ENCODE measurements around the gene ECE1. TPM values are rescaled to one million over a fixed set of nuclear protein-coding genes. Genes with fewer than 3 reads are reported as not detected.

ECE1 gene
- total and polyA plus RNA-seq, 10 of the 15 experiments (the other 5 are each of a cell fraction or from before 2014, with no cell fraction given) = 0.97 to 81.0 (median 37.0) TPM

GRCh38 chr1:21296509-21297354, 6.5 kb upstream of the ECE1 start:
- RAD21 ChIA-PET (ENCODE audit: unreplicated experiment) = interaction anchor here (1.0 to 5.5 kb wide), 3 partner anchors 27 to 33 kb away, joined by 3 to 97 read pairs (median 8); no protein-coding TSS in a partner anchor
- H3K36me3 ChIP-seq (ENCODE audit: control insufficient read depth in 2 of 2, insufficient read depth in 2 of 2, low read length in 1 of 2) = peaks cover 0 to 13% of the 10 kb centered on the region in 2 experiments; a peak in 2 of 4 replicates
- intact Hi-C loops (cut with micrococcal nuclease; ENCODE audit: unreplicated experiment) (no loop called here), in situ Hi-C loops (cut with MboI) (no loop called here)
- no peaks in the 10 kb centered on the region for H3K27me3 ChIP-seq (replicated peaks in 1 of 2; ENCODE audit: control insufficient read depth in 2 of 2, insufficient read depth in 2 of 2, low read length in 1 of 2)
- H3K79me2 ChIP-seq (ENCODE audit: control insufficient read depth, insufficient read depth, low read length) = no peaks in the 10 kb centered on the region
- no peaks in the 10 kb centered on the region for H4K20me1 ChIP-seq (ENCODE audit: control insufficient read depth, insufficient read depth)
- no peak overlapping the region for H2AFZ ChIP-seq (ENCODE audit: control insufficient read depth, low read depth, low read length)
- peaks cover 43% of the 10 kb centered on the region for H3K4me1 ChIP-seq (ENCODE audit: control insufficient read depth, insufficient read depth, low read length)
- H3K4me3 ChIP-seq = no peak overlapping the region
- FAIRE-seq (no peak), DNase-seq (ENCODE audit: low read depth, low spot score) (no peak), ATAC-seq (no peak)
- SMC1A ChIA-PET (ENCODE audit: uncharacterized antibody, unreplicated experiment) = interaction anchor here (0.6 to 7.7 kb wide), 3 partner anchors 22 to 38 kb away, joined by 3 to 123 read pairs (median 119); no protein-coding TSS in a partner anchor
- WGBS (ENCODE audit: insufficient coverage, insufficient replicate concordance, low lambda C conversion rate, missing lambda C conversion rate) = 67% methylated on average over 7 of the region's 7 CpGs
- no peak overlapping the region for H3K4me2 ChIP-seq (ENCODE audit: control insufficient read depth, insufficient read depth)
- BruUV-seq (replicated peaks) = no TSS peak
- CTCF ChIA-PET = interaction anchor here (5.7 to 19.3 kb wide), 3 partner anchors 26 to 40 kb away, joined by 59 to 131 read pairs (median 80); no protein-coding TSS in a partner anchor
- no peaks in the 10 kb centered on the region for H3K9me3 ChIP-seq (replicated peaks; ENCODE audit: control insufficient read depth, insufficient read depth, low read length)
- H3K9ac ChIP-seq (ENCODE audit: control insufficient read depth, insufficient read depth, low read length) = no peak overlapping the region
- POLR2A ChIA-PET = interaction anchor here (0.6 to 7.1 kb wide), 3 partner anchors 28 to 473 kb away, joined by 3 to 88 read pairs (median 3); no protein-coding TSS in a partner anchor
- no peak overlapping the region for H3K27ac ChIP-seq (ENCODE audit: control insufficient read depth, insufficient read depth)
- TF ChIP-seq BRCA1 (IDR thresholded peaks at IDR 0.05; ENCODE audit: low read depth, low read length) (no peak), EP300 (IDR thresholded peaks at IDR 0.05; ENCODE audit: borderline replicate concordance in 1 of 2, control insufficient read depth in 1 of 2, low read depth in 2 of 2, low read length in 2 of 2) (no peak), NR2F1 (conservative IDR thresholded peaks at IDR 0.05) (no peak), ZNF217 (IDR thresholded peaks at IDR 0.05) (no peak), ZSCAN29 (IDR thresholded peaks at IDR 0.05) (no peak), SMAD5 (IDR thresholded peaks at IDR 0.05; ENCODE audit: low read depth) (no peak), ATF7 (IDR thresholded peaks at IDR 0.05; ENCODE audit: low read depth) (no peak), NFYB (IDR thresholded peaks at IDR 0.05; ENCODE audit: insufficient read depth, low read depth, low read length) (no peak), CBFB (IDR thresholded peaks at IDR 0.05; ENCODE audit: low read depth) (no peak), FOXK2 (IDR thresholded peaks at IDR 0.05) (no peak), ZNF24 (IDR thresholded peaks at IDR 0.05) (no peak), ZBTB4 (CRISPR knock-in tag; IDR thresholded peaks at IDR 0.05) (no peak), IRF5 (IDR thresholded peaks at IDR 0.05; ENCODE audit: borderline replicate concordance) (no peak), HDGF (IDR thresholded peaks at IDR 0.05) (no peak), TCF3 (IDR thresholded peaks at IDR 0.05; ENCODE audit: borderline replicate concordance, insufficient read depth, low read depth, low read length) (no peak)
- TF ChIP-seq, protein P1, sequence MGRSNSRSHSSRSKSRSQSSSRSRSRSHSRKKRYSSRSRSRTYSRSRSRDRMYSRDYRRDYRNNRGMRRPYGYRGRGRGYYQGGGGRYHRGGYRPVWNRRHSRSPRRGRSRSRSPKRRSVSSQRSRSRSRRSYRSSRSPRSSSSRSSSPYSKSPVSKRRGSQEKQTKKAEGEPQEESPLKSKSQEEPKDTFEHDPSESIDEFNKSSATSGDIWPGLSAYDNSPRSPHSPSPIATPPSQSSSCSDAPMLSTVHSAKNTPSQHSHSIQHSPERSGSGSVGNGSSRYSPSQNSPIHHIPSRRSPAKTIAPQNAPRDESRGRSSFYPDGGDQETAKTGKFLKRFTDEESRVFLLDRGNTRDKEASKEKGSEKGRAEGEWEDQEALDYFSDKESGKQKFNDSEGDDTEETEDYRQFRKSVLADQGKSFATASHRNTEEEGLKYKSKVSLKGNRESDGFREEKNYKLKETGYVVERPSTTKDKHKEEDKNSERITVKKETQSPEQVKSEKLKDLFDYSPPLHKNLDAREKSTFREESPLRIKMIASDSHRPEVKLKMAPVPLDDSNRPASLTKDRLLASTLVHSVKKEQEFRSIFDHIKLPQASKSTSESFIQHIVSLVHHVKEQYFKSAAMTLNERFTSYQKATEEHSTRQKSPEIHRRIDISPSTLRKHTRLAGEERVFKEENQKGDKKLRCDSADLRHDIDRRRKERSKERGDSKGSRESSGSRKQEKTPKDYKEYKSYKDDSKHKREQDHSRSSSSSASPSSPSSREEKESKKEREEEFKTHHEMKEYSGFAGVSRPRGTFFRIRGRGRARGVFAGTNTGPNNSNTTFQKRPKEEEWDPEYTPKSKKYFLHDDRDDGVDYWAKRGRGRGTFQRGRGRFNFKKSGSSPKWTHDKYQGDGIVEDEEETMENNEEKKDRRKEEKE (IDR thresholded peaks at IDR 0.05) = no peak

All from GM12878 (cell line).